HEK293 (cell line): Measurements from ENCODE around the gene ZNF217.
"Not testable (repeated sequence)": the region's sequence is repeated elsewhere in the genome, so short reads cannot be mapped to it uniquely, and the experiment has no call there.

ENCODE experiments used
- CTCF ChIP-seq: fragments of 450-650 bp; formaldehyde crosslinking; IDR thresholded peaks from 2 replicates; pipeline ENCODE4 v1.5.1; 2016; ENCODE audit warnings: missing biosample characterization, missing genetic modification characterization
- PATZ1 ChIP-seq: fragments of 450-650 bp; formaldehyde crosslinking; IDR thresholded peaks from 2 replicates; pipeline ENCODE4 v1.5.1; 2016; ENCODE audit warnings: missing biosample characterization, missing genetic modification characterization
- REST ChIP-seq: fragments of 450-650 bp; formaldehyde crosslinking; IDR thresholded peaks from 2 replicates; pipeline ENCODE4 v1.5.1; 2016; ENCODE audit warnings: missing biosample characterization, missing genetic modification characterization
- YY1 ChIP-seq: fragments of 450-650 bp; formaldehyde crosslinking; IDR thresholded peaks from 2 replicates; pipeline ENCODE4 v1.5.1; 2018; ENCODE audit warnings: missing biosample characterization, missing genetic modification characterization
- ZBTB11 ChIP-seq: fragments of 450-650 bp; formaldehyde crosslinking; conservative IDR thresholded peaks from 2 replicates; pipeline ENCODE4 v1.5.1; 2016; ENCODE audit warnings: low read depth, missing biosample characterization, missing genetic modification characterization
- ZIC2 ChIP-seq: fragments of 450-650 bp; formaldehyde crosslinking; IDR thresholded peaks from 2 replicates; pipeline ENCODE4 v1.5.1; 2016; ENCODE audit warnings: missing biosample characterization, missing genetic modification characterization
- ZNF10 ChIP-seq: fragments of 450-650 bp; formaldehyde crosslinking; IDR thresholded peaks from 2 replicates; pipeline ENCODE4 v1.5.1; 2017; ENCODE audit warnings: missing biosample characterization, missing genetic modification characterization
- ZNF362 ChIP-seq: fragments of 450-650 bp; formaldehyde crosslinking; IDR thresholded peaks from 2 replicates; pipeline ENCODE4 v1.5.1; 2016; ENCODE audit warnings: missing biosample characterization, missing genetic modification characterization
- ZNF426 ChIP-seq: fragments of 450-650 bp; formaldehyde crosslinking; IDR thresholded peaks from 2 replicates; pipeline ENCODE4 v1.5.1; 2017; ENCODE audit warnings: missing biosample characterization, missing genetic modification characterization, mild to moderate bottlenecking, inconsistent platforms, moderate library complexity
- ZNF555 ChIP-seq: fragments of 450-650 bp; formaldehyde crosslinking; conservative IDR thresholded peaks from 2 replicates; pipeline ENCODE4 v1.5.1; 2017; ENCODE audit warnings: missing biosample characterization, mild to moderate bottlenecking, missing genetic modification characterization, inconsistent platforms
- ZNF791 ChIP-seq: fragments of 450-650 bp; formaldehyde crosslinking; IDR thresholded peaks from 2 replicates; pipeline ENCODE4 v1.5.1; 2016; ENCODE audit warnings: missing biosample characterization, missing genetic modification characterization

GRCh38 chr20:53627001-53627400 is 33.4 kb upstream of the ZNF217 start:
- not testable (repeated sequence) for TF ChIP-seq CTCF (tag by site-specific recombination); ZNF362 (tag by site-specific recombination); ZNF791; ZIC2 (tag by site-specific recombination); REST (tag by site-specific recombination); ZNF10; YY1 (tag by site-specific recombination); PATZ1 (tag by site-specific recombination); ZBTB11 (tag by site-specific recombination); ZNF426 (tag by site-specific recombination); ZNF555 (tag by site-specific recombination)
